IMR-90 (cell line): ENCODE measurements around the gene KAT6B. TPM values are rescaled to one million over a fixed set of nuclear protein-coding genes. Genes with fewer than 3 reads are reported as not detected.

Experiments
- ATAC-seq: fragments of 200-7000 bp; cut with Tn5 transposase; 2 replicates; pipeline ENCODE4 v1.9.1; 2020; ENCODE audit warnings: low read depth, mild to moderate bottlenecking, moderate library complexity
- BruUV-seq: library from RNA; stranded (reverse); fragments of 400-500 nt; replicated peaks from 2 replicates; lab custom pipeline; 2021; lab: Mats Ljungman, UMichigan
- CTCF ChIA-PET: fragments of 300-600 bp; formaldehyde crosslinking; extraction: SDS; loops from one replicate; lab custom pipeline; 2021; ENCODE audit warnings: antibody characterized with exemption; lab: Yijun Ruan, JAX
- POLR2A ChIA-PET: fragments of 300-600 bp; sonication (Branson Sonifier 250); formaldehyde crosslinking; loops from one replicate; lab custom pipeline; 2022; ENCODE audit warnings: antibody characterized with exemption; ENCODE audit not compliant: unreplicated experiment; lab: Charles Lee
- DNase-seq: peaks from one replicate; pipeline ENCODE4 v3.0.0; 2013
- H2AFZ ChIP-seq: replicated peaks from 2 replicates; pipeline ENCODE3; 2013; ENCODE audit warnings: low read length, mild to moderate bottlenecking; ENCODE audit not compliant: poor library complexity
- H2AK5ac ChIP-seq: 2 replicates; pipeline ENCODE4 v1.6.1; 2013; ENCODE audit warnings: low read depth, low read length, inconsistent platforms
- H2AK9ac ChIP-seq: replicated peaks from 2 replicates; pipeline ENCODE3; 2013; ENCODE audit warnings: mild to moderate bottlenecking, low read depth, low read length, moderate library complexity; ENCODE audit not compliant: poor library complexity
- H2BK120ac ChIP-seq: 2 replicates; pipeline ENCODE4 v1.6.1; 2013; ENCODE audit warnings: low read depth, low read length, inconsistent platforms
- H2BK15ac ChIP-seq: 3 replicates; pipeline ENCODE4 v1.6.1; 2013; ENCODE audit warnings: low read depth, low read length, inconsistent platforms
- H2BK20ac ChIP-seq: 2 replicates; pipeline ENCODE4 v1.6.1; 2013; ENCODE audit warnings: low read depth, mild to moderate bottlenecking, inconsistent platforms, low read length, moderate library complexity
- H2BK5ac ChIP-seq: 2 replicates; pipeline ENCODE4 v1.6.1; 2013; ENCODE audit warnings: mild to moderate bottlenecking, low read depth, low read length, inconsistent platforms; ENCODE audit not compliant: poor library complexity, severe bottlenecking
- H3K14ac ChIP-seq: replicated peaks from 2 replicates; pipeline ENCODE4 v1.6.1; 2013; ENCODE audit warnings: low read depth, low read length, inconsistent platforms
- H3K18ac ChIP-seq: 2 replicates; pipeline ENCODE4 v1.6.1; 2013; ENCODE audit warnings: low read depth, low read length, control low read depth
- H3K23ac ChIP-seq: 2 replicates; pipeline ENCODE4 v1.6.1; 2013; ENCODE audit warnings: low read depth, low read length, inconsistent platforms
- H3K27ac ChIP-seq: 2 replicates; pipeline ENCODE4 v1.5.1; 2013; ENCODE audit warnings: mild to moderate bottlenecking, control low read depth, low read length; ENCODE audit not compliant: insufficient read depth
- H3K27me3 ChIP-seq: 2 replicates; pipeline ENCODE4 v1.6.1; 2013; ENCODE audit warnings: low read length; ENCODE audit not compliant: control insufficient read depth, insufficient read depth
- H3K36me3 ChIP-seq: 2 replicates; pipeline ENCODE4 v1.6.1; 2013; ENCODE audit warnings: low read length, mixed read lengths; ENCODE audit not compliant: control insufficient read depth, insufficient read depth
- H3K4ac ChIP-seq: 2 replicates; pipeline ENCODE4 v1.6.1; 2013; ENCODE audit warnings: low read depth, low read length, inconsistent platforms
- H3K4me1 ChIP-seq: 2 replicates; pipeline ENCODE4 v1.6.1; 2013; ENCODE audit warnings: low read length, mixed read lengths; ENCODE audit not compliant: control insufficient read depth, insufficient read depth
- H3K4me2 ChIP-seq: 2 replicates; pipeline ENCODE4 v1.6.1; 2013; ENCODE audit warnings: low read depth, mild to moderate bottlenecking, control low read depth, low read length, moderate library complexity
- H3K4me3 ChIP-seq: 2 replicates; pipeline ENCODE4 v1.5.1; 2013; ENCODE audit warnings: low read depth, mild to moderate bottlenecking, control low read depth, low read length, moderate library complexity; ENCODE audit not compliant: insufficient read depth
- H3K56ac ChIP-seq: 2 replicates; pipeline ENCODE4 v1.6.1; 2013; ENCODE audit warnings: low read length, inconsistent platforms; ENCODE audit not compliant: insufficient read depth; ENCODE audit errors: extremely low read depth
- H3K79me1 ChIP-seq, 2 experiments: 2 replicates each; pipeline ENCODE4 v1.6.1; 2013; ENCODE audit warnings: low read length in 2 of 2, inconsistent platforms in 1 of 2, low read depth in 1 of 2
- H3K9ac ChIP-seq: 2 replicates; pipeline ENCODE4 v1.6.1; 2013; ENCODE audit warnings: low read depth, low read length, control low read depth
- H3K9me1 ChIP-seq: 2 replicates; pipeline ENCODE4 v1.6.1; 2013; ENCODE audit warnings: low read length, inconsistent platforms; ENCODE audit not compliant: insufficient read depth
- H3K9me3 ChIP-seq: 2 replicates; pipeline ENCODE4 v1.6.1; 2013; ENCODE audit warnings: low read length; ENCODE audit not compliant: control insufficient read depth, insufficient read depth
- H4K20me1 ChIP-seq: 2 replicates; pipeline ENCODE4 v1.6.1; 2013; ENCODE audit warnings: low read length, inconsistent platforms; ENCODE audit not compliant: insufficient read depth
- H4K5ac ChIP-seq: 2 replicates; pipeline ENCODE4 v1.6.1; 2013; ENCODE audit warnings: mild to moderate bottlenecking, low read depth, low read length, control low read depth
- H4K8ac ChIP-seq, 2 experiments: 2 replicates each; pipeline ENCODE4 v1.6.1; 2013; ENCODE audit warnings: low read depth in 2 of 2, low read length in 2 of 2, control low read depth in 1 of 2, inconsistent platforms in 1 of 2
- H4K91ac ChIP-seq: 2 replicates; pipeline ENCODE4 v1.6.1; 2013; ENCODE audit warnings: low read depth, low read length, inconsistent platforms; ENCODE audit not compliant: insufficient read depth
- BHLHE40 ChIP-seq: fragments of 150-350 bp; IDR thresholded peaks from 2 replicates; pipeline ENCODE4 v1.6.1; 2016; ENCODE audit warnings: mild to moderate bottlenecking, low read depth, low read length
- CEBPB ChIP-seq: IDR thresholded peaks from 2 replicates; pipeline ENCODE4 v1.6.1; 2012; ENCODE audit warnings: low read depth, low read length, improper control_type of control experiment
- CHD1 ChIP-seq: IDR thresholded peaks from 2 replicates; pipeline ENCODE4 v1.6.1; 2012; ENCODE audit warnings: low read depth, low read length, improper control_type of control experiment
- ELK1 ChIP-seq: fragments of 150-350 bp; IDR thresholded peaks from 2 replicates; pipeline ENCODE4 v1.6.1; 2016; ENCODE audit warnings: low read depth, mild to moderate bottlenecking, low read length, moderate library complexity, borderline replicate concordance
- FOS ChIP-seq: fragments of 150-350 bp; IDR thresholded peaks from 2 replicates; pipeline ENCODE4 v1.6.1; 2016; ENCODE audit warnings: low read depth, low read length
- MAFK ChIP-seq: IDR thresholded peaks from 2 replicates; pipeline ENCODE4 v1.6.1; 2012; ENCODE audit warnings: low read depth, low read length, improper control_type of control experiment
- MAZ ChIP-seq: IDR thresholded peaks from 2 replicates; pipeline ENCODE4 v1.6.1; 2012; ENCODE audit warnings: low read depth, mild to moderate bottlenecking, low read length, improper control_type of control experiment, moderate library complexity, borderline replicate concordance
- MXI1 ChIP-seq: IDR thresholded peaks from 2 replicates; pipeline ENCODE4 v1.6.1; 2012; ENCODE audit warnings: low read depth, mild to moderate bottlenecking, low read length, moderate library complexity, borderline replicate concordance
- NFE2L2 ChIP-seq: fragments of 150-350 bp; IDR thresholded peaks from 2 replicates; pipeline ENCODE4 v1.6.1; 2016; ENCODE audit warnings: low read depth, mild to moderate bottlenecking, low read length
- POLR2A ChIP-seq: IDR thresholded peaks from 2 replicates; pipeline ENCODE4 v1.6.1; 2012; ENCODE audit warnings: mild to moderate bottlenecking, low read depth, low read length
- RAD21 ChIP-seq: IDR thresholded peaks from 2 replicates; pipeline ENCODE4 v1.6.1; 2012; ENCODE audit warnings: low read length, improper control_type of control experiment
- RCOR1 ChIP-seq: IDR thresholded peaks from 2 replicates; pipeline ENCODE4 v1.6.1; 2012; ENCODE audit warnings: mild to moderate bottlenecking, low read length, improper control_type of control experiment; ENCODE audit not compliant: insufficient replicate concordance
- RFX5 ChIP-seq: IDR thresholded peaks from 2 replicates; pipeline ENCODE4 v1.8.0; 2012; ENCODE audit warnings: low read depth, mild to moderate bottlenecking, low read length, moderate library complexity
- SMC3 ChIP-seq: fragments of 150-350 bp; IDR thresholded peaks from 2 replicates; pipeline ENCODE4 v1.6.1; 2016; ENCODE audit warnings: low read depth, mild to moderate bottlenecking, antibody characterized with exemption, low read length, moderate library complexity
- USF2 ChIP-seq: fragments of 150-350 bp; IDR thresholded peaks from 2 replicates; pipeline ENCODE4 v1.6.1; 2017; ENCODE audit warnings: mild to moderate bottlenecking, antibody characterized with exemption, low read length, low read depth
- WGBS, 2 experiments: methylation state at CpG; one replicate each; pipeline versions ENCODE4 v1.1.5 to v1.1.7; 2013; ENCODE audit warnings: missing lambda C conversion rate in 2 of 2; ENCODE audit not compliant: insufficient read length in 1 of 2; ENCODE audit errors: extremely low coverage in 2 of 2; 5-methylcytosine and 5-hydroxymethylcytosine counted together
- dilution Hi-C: fragments of 300-500 bp; cut with HindIII; formaldehyde crosslinking; loops from one replicate; pipeline ENCODE4 v1.14.3; 2018; ENCODE audit warnings: low sequenced_read_pairs; ENCODE audit not compliant: unreplicated experiment
- in situ Hi-C: fragments of 300-500 bp; cut with MboI; formaldehyde crosslinking; loops from 3 replicates; pipeline ENCODE4 v1.14.3; 2019; ENCODE audit warnings: low sequenced_read_pairs, inconsistent platforms, mixed read lengths
- intact Hi-C: fragments of 100-400 bp; cut with micrococcal nuclease; formaldehyde crosslinking; loops from 2 replicates; pipeline ENCODE4 v1.10.0; 2022
- polyA plus RNA-seq, 3 experiments: library from polyadenylated mRNA; depleted of rRNA; stranded (reverse); fragments of >200 nt; gene quantifications; 2 replicates each; pipeline ENCODE4 v1.2.3, GENCODE V29; 2012; ENCODE audit warnings: low replicate concordance in 1 of 3
- total RNA-seq: library from RNA; depleted of rRNA; stranded (reverse); fragments of >200 nt; gene quantifications from 2 replicates; pipeline ENCODE4 v1.2.3, GENCODE V29; 2012
- TF ChIP-seq, protein P1 (sequence below): conservative IDR thresholded peaks from 2 replicates; pipeline ENCODE4 v1.5.1; 2012; ENCODE audit warnings: mild to moderate bottlenecking, low read depth, low read length, improper control_type of control experiment

KAT6B gene
- total and polyA plus RNA-seq, 2 of the 4 experiments (the other 2 are of a cell fraction) = 8.8 to 28.1 TPM

DNA sequence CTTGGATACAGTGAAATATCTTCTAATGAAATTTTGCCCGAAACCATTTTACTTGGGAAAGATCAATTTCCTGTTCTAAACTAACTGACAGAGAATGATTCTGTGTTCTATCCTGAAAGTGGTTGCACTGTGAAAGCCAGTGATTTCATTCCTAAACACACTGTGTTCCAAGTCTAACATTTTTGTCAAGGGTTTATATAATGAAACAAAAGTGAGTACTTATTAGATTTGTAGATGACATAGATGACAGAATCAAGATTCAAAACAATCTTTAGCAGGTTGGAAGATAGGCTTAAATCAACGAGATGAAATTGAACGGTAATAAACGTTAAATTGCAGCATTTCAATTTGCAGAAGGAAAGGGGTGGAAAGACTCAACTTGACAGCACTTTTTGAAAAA is 13.3 kb downstream of the KAT6B start:
- Histone ChIP-seq H3K23ac (no peak overlapping the region), H2BK5ac (no peak overlapping the region), H2BK120ac (no peak overlapping the region), H4K5ac (no peak overlapping the region), H3K4ac (no peak overlapping the region), H3K27ac (no peak overlapping the region), H2AFZ (no peak overlapping the region), H3K4me3 (no peak overlapping the region), H3K9ac (no peak overlapping the region), H3K79me1 (peaks cover 25 to 69% of the 10 kb centered on the region in 2 experiments), H3K4me1 (peaks cover 11% of the 10 kb centered on the region), H3K14ac (no peak overlapping the region), H2AK9ac (no peak overlapping the region), H4K91ac (no peak overlapping the region), H4K8ac (no peak overlapping the region), H3K27me3 (no peaks in the 10 kb centered on the region), H2BK15ac (no peak overlapping the region), H3K36me3 (peaks cover 10% of the 10 kb centered on the region), H3K4me2 (no peak overlapping the region), H4K20me1 (peaks cover 31% of the 10 kb centered on the region; the same call in 1 of the 2 replicates), H3K9me3 (no peaks in the 10 kb centered on the region), H2AK5ac (no peak overlapping the region), H3K18ac (no peak overlapping the region), H2BK20ac (no peak overlapping the region), H3K9me1 (peaks cover 7% of the 10 kb centered on the region; the same call in 1 of the 2 replicates), H3K56ac (no peak overlapping the region)
- dilution Hi-C loops = no loop called here
- DNase-seq = no peak
- no TSS peak for BruUV-seq
- intact Hi-C loops = loop anchor here (5.0 kb wide), 1 partner anchor 263 kb away; no protein-coding TSS in a partner anchor
- in situ Hi-C loops = no loop called here
- no peak for TF ChIP-seq BHLHE40
- TF ChIP-seq USF2 = no peak
- TF ChIP-seq MAZ = no peak
- TF ChIP-seq, protein P1, sequence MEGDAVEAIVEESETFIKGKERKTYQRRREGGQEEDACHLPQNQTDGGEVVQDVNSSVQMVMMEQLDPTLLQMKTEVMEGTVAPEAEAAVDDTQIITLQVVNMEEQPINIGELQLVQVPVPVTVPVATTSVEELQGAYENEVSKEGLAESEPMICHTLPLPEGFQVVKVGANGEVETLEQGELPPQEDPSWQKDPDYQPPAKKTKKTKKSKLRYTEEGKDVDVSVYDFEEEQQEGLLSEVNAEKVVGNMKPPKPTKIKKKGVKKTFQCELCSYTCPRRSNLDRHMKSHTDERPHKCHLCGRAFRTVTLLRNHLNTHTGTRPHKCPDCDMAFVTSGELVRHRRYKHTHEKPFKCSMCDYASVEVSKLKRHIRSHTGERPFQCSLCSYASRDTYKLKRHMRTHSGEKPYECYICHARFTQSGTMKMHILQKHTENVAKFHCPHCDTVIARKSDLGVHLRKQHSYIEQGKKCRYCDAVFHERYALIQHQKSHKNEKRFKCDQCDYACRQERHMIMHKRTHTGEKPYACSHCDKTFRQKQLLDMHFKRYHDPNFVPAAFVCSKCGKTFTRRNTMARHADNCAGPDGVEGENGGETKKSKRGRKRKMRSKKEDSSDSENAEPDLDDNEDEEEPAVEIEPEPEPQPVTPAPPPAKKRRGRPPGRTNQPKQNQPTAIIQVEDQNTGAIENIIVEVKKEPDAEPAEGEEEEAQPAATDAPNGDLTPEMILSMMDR = no peak
- no peak for TF ChIP-seq RAD21
- TF ChIP-seq MAFK = no peak
- TF ChIP-seq MXI1 = no peak
- TF ChIP-seq FOS = no peak
- TF ChIP-seq RCOR1 = no peak
- no peak for TF ChIP-seq POLR2A
- no peak for TF ChIP-seq CHD1
- no peak for TF ChIP-seq CEBPB
- TF ChIP-seq RFX5 = no peak
- no peak for TF ChIP-seq ELK1
- TF ChIP-seq SMC3 = no peak
- no peak for TF ChIP-seq NFE2L2
- POLR2A ChIA-PET = no interaction called here
- 81% methylated on average over 2 of the region's 4 CpGs; no CpG with 5 or more reads in 1 of the 2 experiments for whole genome bisulfite sequencing, 2 experiments
- CTCF ChIA-PET = no interaction called here
- ATAC-seq = no peak
